Measurements from ENCODE around the gene SNX24.
"Not testable (repeated sequence)": the region's sequence is repeated elsewhere in the genome, so short reads cannot be mapped to it uniquely, and the experiment has no call there.

Gene SNX24

DNA sequence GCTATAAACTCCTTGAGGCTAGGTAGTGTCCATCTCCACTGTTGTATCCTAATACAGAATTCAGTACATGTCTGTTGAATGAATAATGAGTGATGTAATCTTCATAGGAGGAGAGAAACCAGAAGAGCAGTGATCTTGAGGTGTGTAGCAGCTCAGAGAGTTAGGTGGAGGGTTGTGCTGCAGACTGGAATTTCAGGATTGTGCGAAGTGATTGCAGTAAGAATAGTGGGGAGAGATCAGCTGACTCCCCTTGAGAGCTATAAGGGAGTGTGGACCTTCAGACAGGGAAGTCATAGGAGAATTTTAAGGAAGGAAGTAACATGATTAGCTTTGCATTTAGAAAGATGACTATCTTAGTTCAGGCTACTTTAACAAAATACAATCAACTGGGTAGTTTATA lies 4.4 kb downstream of the SNX24 start:
- H3K27ac Mint-ChIP-seq: no peak overlapping the region
- peaks cover 16% of the 10 kb centered on the region for H3K27me3 Mint-ChIP-seq (ENCODE audit: low read depth)
- H3K4me3 Mint-ChIP-seq: no peak overlapping the region
- H3K36me3 Mint-ChIP-seq (ENCODE audit: low read depth): no peaks in the 10 kb centered on the region
- no peaks in the 10 kb centered on the region for H3K9me3 Mint-ChIP-seq
- peaks cover 1% of the 10 kb centered on the region for H3K4me1 Mint-ChIP-seq (ENCODE audit: low read depth)

DNA sequence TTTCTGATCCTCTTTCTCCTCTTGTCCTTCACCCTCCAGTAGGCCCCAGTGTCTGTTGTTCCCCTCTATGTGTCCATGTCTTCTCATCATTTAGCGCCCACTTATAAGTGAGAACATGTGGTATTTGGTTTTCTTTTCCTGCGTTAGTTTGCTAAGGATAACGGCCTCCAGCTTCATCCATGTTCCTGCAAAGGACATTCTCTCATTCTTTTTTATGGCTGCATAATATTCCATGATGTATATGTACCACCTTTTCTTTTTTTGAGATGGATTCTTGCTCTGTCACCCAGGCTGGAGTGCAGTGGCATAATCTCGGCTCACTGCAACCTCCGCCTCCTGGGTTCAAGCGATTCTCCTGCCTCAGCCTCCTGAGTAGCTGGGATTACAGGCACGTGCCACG lies 12.1 kb downstream of the SNX24 start:
- H3K4me1 Mint-ChIP-seq (ENCODE audit: low read depth); H3K36me3 Mint-ChIP-seq (ENCODE audit: low read depth); H3K9me3 Mint-ChIP-seq; H3K4me3 Mint-ChIP-seq; H3K27ac Mint-ChIP-seq; H3K27me3 Mint-ChIP-seq (ENCODE audit: low read depth): not testable (repeated sequence)

DNA sequence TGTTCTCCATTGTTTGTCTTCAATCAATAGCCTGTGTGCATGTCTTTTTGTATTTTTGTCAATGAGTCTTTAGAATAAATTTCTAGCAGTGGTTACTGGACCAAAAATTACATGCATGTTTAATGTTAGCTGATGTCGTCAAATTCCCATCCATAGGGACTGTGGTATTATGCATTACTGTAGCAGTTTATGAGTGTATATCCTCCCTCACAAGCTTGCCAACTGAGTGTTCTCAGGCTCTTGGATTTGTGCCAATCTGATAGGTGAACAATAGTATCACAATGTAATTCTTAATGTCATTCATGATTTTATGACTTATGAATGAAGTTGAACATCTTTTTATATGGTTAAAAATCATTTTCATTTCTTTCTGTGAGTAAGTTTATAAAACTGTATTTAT lies 13.0 kb downstream of the SNX24 start:
- Mint-ChIP-seq H3K27me3 (ENCODE audit: low read depth) (peaks cover 5% of the 10 kb centered on the region), H3K36me3 (ENCODE audit: low read depth) (no peaks in the 10 kb centered on the region), H3K27ac (no peak overlapping the region), H3K9me3 (no peaks in the 10 kb centered on the region), H3K4me1 (ENCODE audit: low read depth) (no peaks in the 10 kb centered on the region), H3K4me3 (no peak overlapping the region)

DNA sequence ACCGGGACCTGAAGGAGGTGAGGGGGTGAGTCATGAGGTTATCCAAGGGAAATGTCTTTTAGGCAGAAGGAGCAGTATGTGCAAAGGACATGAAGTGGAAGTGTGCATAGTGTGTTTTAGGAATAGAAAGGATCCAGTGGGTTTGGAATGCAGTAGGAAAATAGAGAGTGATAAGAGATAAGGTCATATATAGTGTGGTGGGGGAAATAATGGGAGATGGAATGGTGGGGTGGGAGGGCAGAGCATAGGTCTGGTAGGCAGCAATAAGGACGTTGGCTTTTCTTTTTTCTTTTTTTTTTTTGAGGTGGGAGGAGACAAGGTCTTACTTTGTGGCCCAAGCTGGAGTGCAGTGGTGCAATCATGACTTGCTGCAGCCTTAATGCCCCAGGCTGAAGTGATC lies 17.8 kb downstream of the SNX24 start:
- no peaks in the 10 kb centered on the region for H3K4me1 Mint-ChIP-seq (ENCODE audit: low read depth)
- H3K4me3 Mint-ChIP-seq: no peak overlapping the region
- H3K9me3 Mint-ChIP-seq: no peaks in the 10 kb centered on the region
- H3K27ac Mint-ChIP-seq: no peak overlapping the region
- no peaks in the 10 kb centered on the region for H3K36me3 Mint-ChIP-seq (ENCODE audit: low read depth)
- peaks cover 5% of the 10 kb centered on the region for H3K27me3 Mint-ChIP-seq (ENCODE audit: low read depth)

DNA sequence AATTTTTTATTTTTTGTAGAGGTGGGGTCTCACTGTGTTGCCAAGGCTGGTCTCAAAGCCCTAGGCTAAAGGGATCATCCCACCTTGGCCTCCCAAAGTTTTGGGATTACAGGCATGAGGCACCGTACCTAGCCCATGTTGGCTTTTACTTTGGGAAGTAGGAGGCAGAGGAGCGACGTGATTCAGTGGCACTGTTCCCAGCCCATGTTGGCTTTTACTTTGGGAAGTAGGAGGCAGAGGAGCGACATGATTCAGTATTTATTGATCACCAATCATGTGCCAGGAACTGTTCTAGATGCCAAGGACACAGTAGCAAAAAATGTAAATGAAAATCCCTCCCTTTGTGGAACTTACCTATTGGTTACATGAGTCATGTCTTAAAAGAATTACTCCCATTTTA lies 18.3 kb downstream of the SNX24 start:
- H3K27me3 Mint-ChIP-seq (ENCODE audit: low read depth): peaks cover 5% of the 10 kb centered on the region
- no peaks in the 10 kb centered on the region for H3K36me3 Mint-ChIP-seq (ENCODE audit: low read depth)
- H3K9me3 Mint-ChIP-seq: no peaks in the 10 kb centered on the region
- H3K4me3 Mint-ChIP-seq: no peak overlapping the region
- no peaks in the 10 kb centered on the region for H3K4me1 Mint-ChIP-seq (ENCODE audit: low read depth)
- no peak overlapping the region for H3K27ac Mint-ChIP-seq

DNA sequence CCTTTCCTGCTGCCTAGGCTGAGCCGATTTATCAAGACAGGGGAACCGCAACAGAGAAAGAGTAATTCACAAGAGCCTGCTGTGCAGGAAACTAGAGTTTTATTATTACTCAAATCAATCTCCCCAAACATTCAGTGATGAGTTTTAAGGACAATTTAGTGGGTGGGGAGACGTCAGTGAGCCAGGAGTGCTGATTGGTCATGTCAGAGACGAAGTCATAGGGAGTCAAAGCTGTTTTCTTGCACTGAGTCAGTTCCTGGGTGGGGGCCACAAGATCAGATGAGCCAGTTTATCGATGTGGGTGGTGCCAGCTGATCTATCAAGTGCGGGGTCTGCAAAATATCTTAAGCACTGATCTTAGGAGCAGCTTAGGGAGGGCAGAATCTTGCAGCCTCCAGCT lies 19.0 kb downstream of the SNX24 start:
- Mint-ChIP-seq H3K27me3 (ENCODE audit: low read depth) (peaks cover 5% of the 10 kb centered on the region), H3K4me3 (no peak overlapping the region), H3K9me3 (no peaks in the 10 kb centered on the region), H3K4me1 (ENCODE audit: low read depth) (no peaks in the 10 kb centered on the region), H3K36me3 (ENCODE audit: low read depth) (no peaks in the 10 kb centered on the region), H3K27ac (no peak overlapping the region)

DNA sequence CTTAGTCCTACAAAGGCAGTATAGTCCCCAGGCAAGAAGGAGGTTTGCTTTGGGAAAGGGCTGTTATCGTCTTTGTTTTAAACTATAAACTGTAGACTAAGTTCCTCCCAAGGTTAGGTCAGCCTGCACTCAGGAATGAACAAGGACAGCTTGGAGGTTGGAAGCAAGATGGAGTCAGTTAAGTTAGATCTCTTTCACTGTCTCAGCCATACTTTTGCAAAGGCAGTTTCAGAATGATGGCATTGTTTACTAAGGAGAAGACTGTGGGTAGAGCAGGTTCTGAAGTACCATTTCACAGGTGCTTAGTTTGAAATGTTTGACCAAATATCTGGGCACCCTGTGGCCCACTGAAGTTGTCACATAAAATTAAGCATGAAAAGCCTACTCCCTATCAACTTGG lies 19.4 kb downstream of the SNX24 start:
- Mint-ChIP-seq H3K9me3 (no peaks in the 10 kb centered on the region), H3K27me3 (ENCODE audit: low read depth) (peaks cover 4% of the 10 kb centered on the region), H3K4me1 (ENCODE audit: low read depth) (no peaks in the 10 kb centered on the region), H3K36me3 (ENCODE audit: low read depth) (no peaks in the 10 kb centered on the region), H3K4me3 (no peak overlapping the region), H3K27ac (no peak overlapping the region)

DNA sequence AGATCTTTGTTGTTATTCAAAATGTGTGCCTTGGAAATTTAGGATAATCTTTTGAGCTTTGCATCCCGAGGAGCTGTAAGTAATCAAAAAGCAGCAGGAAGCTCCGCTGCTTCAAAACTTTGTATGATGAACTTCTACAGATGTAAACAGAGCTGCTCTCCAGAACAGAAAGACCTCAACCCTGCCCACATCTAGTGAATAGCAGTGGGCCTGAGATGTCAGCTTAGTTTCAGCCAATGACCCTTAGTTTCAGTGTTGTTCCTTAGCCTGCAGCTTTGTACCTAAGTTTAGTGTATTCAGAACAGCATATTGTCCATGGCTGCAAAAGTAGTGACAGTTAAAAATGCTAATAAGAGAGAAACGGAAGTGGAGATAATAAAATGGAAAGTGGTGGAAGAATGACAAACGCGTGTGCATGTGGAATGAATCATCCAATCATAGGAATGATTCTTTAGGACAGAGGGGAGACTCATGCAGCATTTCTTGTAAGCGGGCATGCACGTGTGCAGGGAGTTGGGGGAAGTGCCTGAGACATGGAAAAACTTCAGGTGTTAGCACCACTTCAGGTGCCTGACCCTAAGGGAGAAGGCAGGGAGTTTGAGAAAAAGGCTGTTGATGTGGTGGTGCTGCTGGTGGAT lies 24.9 kb downstream of the SNX24 start:
- Mint-ChIP-seq H3K27me3 (ENCODE audit: low read depth) (no peaks in the 10 kb centered on the region), H3K4me3 (no peak overlapping the region), H3K4me1 (ENCODE audit: low read depth) (no peaks in the 10 kb centered on the region), H3K9me3 (no peaks in the 10 kb centered on the region), H3K27ac (no peak overlapping the region), H3K36me3 (ENCODE audit: low read depth) (no peaks in the 10 kb centered on the region)

DNA sequence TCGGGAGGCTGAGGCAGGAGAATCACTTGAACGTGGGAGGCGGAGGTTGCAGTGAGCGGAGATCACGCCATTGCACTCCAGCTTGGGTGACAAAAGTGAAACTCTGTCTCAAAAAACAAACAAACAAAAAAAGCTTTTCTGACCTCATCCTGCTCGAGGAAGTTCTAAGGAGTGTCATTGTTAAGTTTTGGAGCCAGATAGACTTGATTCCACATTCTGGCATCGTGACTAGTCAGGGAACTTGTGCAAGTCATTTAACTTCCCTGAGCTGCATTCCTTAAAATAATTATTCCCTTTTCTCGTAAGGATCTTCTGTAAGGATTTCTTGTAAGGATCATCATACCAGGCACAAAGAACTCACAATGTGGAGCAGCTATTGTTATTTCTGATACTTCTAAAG lies 26.2 kb downstream of the SNX24 start:
- Mint-ChIP-seq H3K36me3 (ENCODE audit: low read depth) (no peaks in the 10 kb centered on the region), H3K4me3 (no peak overlapping the region), H3K9me3 (no peaks in the 10 kb centered on the region)

DNA sequence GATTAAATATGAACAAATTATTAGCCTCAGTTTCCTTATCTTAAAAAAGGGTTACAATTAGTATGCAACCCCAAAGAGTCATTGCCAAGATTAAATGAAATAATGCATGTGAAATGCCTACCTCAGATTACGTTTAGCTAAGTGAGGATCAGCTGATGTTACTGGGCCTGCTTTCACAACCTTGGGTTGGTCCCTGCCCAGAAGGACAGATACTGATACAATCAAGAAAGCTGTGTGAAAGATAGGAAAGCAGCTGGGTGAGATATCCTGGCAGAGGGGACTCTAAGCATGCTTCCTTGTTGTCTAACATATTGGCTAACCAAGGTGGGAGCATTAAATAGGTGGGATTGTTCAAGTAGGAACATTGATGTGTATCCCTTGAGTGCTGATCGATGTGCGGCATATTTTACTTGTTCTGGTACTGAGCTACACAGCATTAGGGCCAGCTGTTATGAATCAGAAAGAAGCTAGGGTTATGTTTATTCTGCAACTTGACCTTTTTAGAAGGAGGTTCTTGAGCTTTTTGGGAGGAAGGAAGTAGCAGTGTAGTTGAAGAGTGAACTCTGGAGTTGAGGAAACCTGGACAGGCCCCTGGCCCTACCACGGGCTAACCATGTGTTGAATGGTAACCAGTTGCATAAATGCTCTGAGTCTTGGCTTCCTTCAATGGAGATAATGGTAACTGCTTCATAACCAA lies 28.9 kb downstream of the SNX24 start:
- H3K4me3 Mint-ChIP-seq: no peak overlapping the region
- H3K27ac Mint-ChIP-seq: no peak overlapping the region
- H3K4me1 Mint-ChIP-seq (ENCODE audit: low read depth): peaks cover 4% of the 10 kb centered on the region
- H3K27me3 Mint-ChIP-seq (ENCODE audit: low read depth): no peaks in the 10 kb centered on the region
- H3K36me3 Mint-ChIP-seq (ENCODE audit: low read depth): no peaks in the 10 kb centered on the region
- peaks cover 3% of the 10 kb centered on the region for H3K9me3 Mint-ChIP-seq

More for the DNA sequence above, 26.2 kb downstream of the SNX24 start:
- Mint-ChIP-seq H3K27ac (no peak overlapping the region), H3K4me1 (ENCODE audit: low read depth) (no peaks in the 10 kb centered on the region), H3K27me3 (ENCODE audit: low read depth) (no peaks in the 10 kb centered on the region)

DNA sequence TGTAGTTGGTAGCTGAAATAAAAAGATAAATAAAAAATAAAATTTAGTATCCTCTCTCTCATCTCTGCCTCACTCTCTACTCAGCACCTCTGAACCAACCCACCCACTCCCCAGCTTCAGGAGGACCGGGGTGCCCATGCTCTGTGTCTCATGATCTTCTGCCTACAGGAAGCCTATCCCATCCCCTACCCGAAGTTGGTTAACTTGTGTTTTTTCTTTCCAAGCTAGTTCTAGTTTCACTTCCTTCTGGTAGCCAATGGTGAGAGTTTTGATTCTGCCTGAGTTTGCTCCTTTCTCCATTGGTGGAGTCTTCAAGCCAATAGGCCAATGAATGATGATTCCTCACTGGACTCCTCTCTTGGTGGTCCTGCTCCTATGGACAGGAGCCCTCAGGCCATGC lies 32.1 kb downstream of the SNX24 start:
- no peaks in the 10 kb centered on the region for H3K27me3 Mint-ChIP-seq (ENCODE audit: low read depth)
- no peaks in the 10 kb centered on the region for H3K36me3 Mint-ChIP-seq (ENCODE audit: low read depth)
- H3K9me3 Mint-ChIP-seq: peaks cover 3% of the 10 kb centered on the region
- H3K4me1 Mint-ChIP-seq (ENCODE audit: low read depth): peaks cover 4% of the 10 kb centered on the region
- no peak overlapping the region for H3K4me3 Mint-ChIP-seq
- H3K27ac Mint-ChIP-seq: no peak overlapping the region

DNA sequence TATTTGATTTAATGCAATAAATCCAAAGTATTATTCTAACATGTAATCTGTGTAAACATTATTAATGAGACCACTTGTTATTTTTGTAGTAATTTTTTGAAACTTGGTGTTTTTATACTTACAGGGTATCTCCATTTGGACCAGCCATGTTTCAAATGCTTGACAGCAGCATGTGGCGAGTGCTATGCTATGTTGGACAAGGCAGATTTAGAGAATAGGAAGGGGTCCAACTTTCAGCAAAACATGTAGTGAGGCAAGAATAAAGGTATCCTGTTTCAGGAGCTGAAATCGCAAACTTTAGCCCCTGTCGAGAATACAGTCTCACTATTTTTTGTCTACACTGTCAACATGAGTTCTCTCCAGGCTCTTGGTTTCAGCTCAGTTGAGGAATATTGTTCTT lies 33.7 kb downstream of the SNX24 start:
- Mint-ChIP-seq H3K4me1 (ENCODE audit: low read depth) (peaks cover 4% of the 10 kb centered on the region), H3K27ac (no peak overlapping the region), H3K9me3 (peaks cover 3% of the 10 kb centered on the region), H3K4me3 (no peak overlapping the region), H3K27me3 (ENCODE audit: low read depth) (no peaks in the 10 kb centered on the region), H3K36me3 (ENCODE audit: low read depth) (no peaks in the 10 kb centered on the region)

DNA sequence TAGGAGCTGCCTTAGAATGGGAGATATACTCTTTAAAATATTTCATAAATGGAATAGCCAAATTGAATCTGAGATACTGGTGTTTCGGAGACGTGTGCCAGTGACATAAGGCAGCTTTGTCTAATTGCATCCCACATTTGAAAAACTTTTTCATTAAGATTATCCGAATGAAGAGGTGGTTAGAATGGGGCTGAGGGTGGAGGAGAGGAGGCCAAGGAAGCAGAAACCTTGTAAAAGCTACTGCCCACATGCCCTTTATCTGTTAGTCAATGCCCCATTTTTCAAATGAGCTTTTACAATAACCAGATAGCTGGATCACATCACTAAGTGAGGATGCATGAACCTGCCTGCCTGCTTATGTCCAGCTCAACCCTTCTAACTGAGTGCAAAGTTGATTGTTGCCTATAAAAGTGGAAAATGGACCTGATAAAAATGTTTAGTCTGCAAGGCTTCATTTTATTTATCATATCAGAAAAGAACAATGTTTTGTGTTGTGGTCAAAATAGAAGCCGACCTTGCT lies 34.8 kb downstream of the SNX24 start:
- H3K36me3 Mint-ChIP-seq (ENCODE audit: low read depth): no peaks in the 10 kb centered on the region
- H3K9me3 Mint-ChIP-seq: peaks cover 3% of the 10 kb centered on the region
- peaks cover 4% of the 10 kb centered on the region for H3K4me1 Mint-ChIP-seq (ENCODE audit: low read depth)
- no peak overlapping the region for H3K27ac Mint-ChIP-seq
- no peaks in the 10 kb centered on the region for H3K27me3 Mint-ChIP-seq (ENCODE audit: low read depth)
- H3K4me3 Mint-ChIP-seq: no peak overlapping the region

DNA sequence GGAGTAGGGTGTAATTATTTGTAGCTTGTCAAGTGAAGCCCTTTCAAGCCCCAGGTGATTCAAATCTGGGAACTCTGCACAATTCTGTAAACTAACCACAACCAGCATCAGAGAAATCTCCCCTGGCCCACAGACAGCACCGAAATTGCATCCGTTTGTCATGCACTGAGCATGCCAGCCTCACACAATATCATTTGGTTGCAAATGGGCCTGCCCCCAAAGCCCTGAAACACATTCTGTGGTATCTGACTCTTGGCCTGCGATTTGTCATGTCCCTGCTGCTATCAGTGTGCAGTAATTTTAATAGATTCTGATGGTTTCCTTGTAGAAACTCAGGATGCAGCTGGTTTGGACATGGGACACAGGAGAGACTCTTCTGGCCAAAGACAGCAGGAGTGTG lies 35.3 kb downstream of the SNX24 start:
- no peaks in the 10 kb centered on the region for H3K27me3 Mint-ChIP-seq (ENCODE audit: low read depth)
- H3K36me3 Mint-ChIP-seq (ENCODE audit: low read depth): no peaks in the 10 kb centered on the region
- no peak overlapping the region for H3K4me3 Mint-ChIP-seq
- H3K9me3 Mint-ChIP-seq: peaks cover 3% of the 10 kb centered on the region
- H3K4me1 Mint-ChIP-seq (ENCODE audit: low read depth): peaks cover 4% of the 10 kb centered on the region
- no peak overlapping the region for H3K27ac Mint-ChIP-seq

DNA sequence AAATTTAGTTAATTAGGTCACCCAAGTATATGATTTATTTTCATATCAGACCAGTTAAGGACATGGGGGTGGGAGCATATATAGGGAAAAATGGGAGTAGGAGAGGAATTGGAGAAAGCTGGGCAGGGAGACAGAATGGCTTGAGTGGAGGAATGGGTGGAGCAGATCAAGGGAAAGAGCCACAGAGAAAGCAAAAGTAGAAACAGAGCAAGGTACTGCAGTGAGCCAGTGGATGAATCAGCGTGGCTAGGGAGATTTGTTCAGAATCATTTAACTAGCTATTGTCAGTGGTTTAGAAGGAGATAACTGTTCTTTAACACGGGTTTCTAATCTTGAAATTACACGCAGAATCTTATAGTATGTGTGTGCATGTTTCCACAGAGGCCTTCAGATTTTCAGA lies 37.4 kb downstream of the SNX24 start:
- no peak overlapping the region for H3K27ac Mint-ChIP-seq
- peaks cover 3% of the 10 kb centered on the region for H3K9me3 Mint-ChIP-seq
- no peaks in the 10 kb centered on the region for H3K27me3 Mint-ChIP-seq (ENCODE audit: low read depth)
- no peaks in the 10 kb centered on the region for H3K36me3 Mint-ChIP-seq (ENCODE audit: low read depth)
- H3K4me1 Mint-ChIP-seq (ENCODE audit: low read depth): no peaks in the 10 kb centered on the region
- no peak overlapping the region for H3K4me3 Mint-ChIP-seq

All from T-helper 1 cell treated with Interleukin-12 subunit alpha and Interleukin-12 subunit beta and Interleukin-4 antibody, amounts not matched to agents 30 μg/mL and 1 μg/mL, for 36 hours (primary cell).